Activated CD4-positive, alpha-beta memory T cell treated with anti-CD3 and anti-CD28 coated beads, Interleukin-2, amount 10 ng/mL, durations not matched to agents 7 days and 5 days (primary cell): ENCODE measurements around the gene GALNTL6. TPM values are rescaled to one million over a fixed set of nuclear protein-coding genes. Genes with fewer than 3 reads are reported as not detected.

Source experiments
- CTCF ChIA-PET: fragments of 350-600 bp; sonication (Branson Sonifier 250); formaldehyde crosslinking; loops from one replicate; lab custom pipeline; 2021; ENCODE audit warnings: antibody characterized with exemption, inconsistent platforms; lab: Charles Lee
- POLR2A ChIA-PET: fragments of 350-600 bp; sonication (Branson Sonifier 250); formaldehyde crosslinking; loops from one replicate; lab custom pipeline; 2021; ENCODE audit warnings: antibody characterized with exemption; lab: Charles Lee
- DNase-seq: peaks from one replicate; pipeline ENCODE4 v3.0.0-alpha.2; 2020
- H3K27ac Mint-ChIP-seq: one replicate; pipeline ENCODE4 v1.8.0; 2021; ENCODE audit warnings: mild to moderate bottlenecking, mixed read lengths
- H3K27me3 Mint-ChIP-seq: one replicate; pipeline ENCODE4 v1.8.0; 2021; ENCODE audit warnings: mixed read lengths
- H3K36me3 Mint-ChIP-seq: one replicate; pipeline ENCODE4 v1.8.0; 2021; ENCODE audit warnings: low read depth, mixed read lengths
- H3K4me1 Mint-ChIP-seq: one replicate; pipeline ENCODE4 v1.8.0; 2021; ENCODE audit warnings: mixed read lengths
- H3K4me3 Mint-ChIP-seq: one replicate; pipeline ENCODE4 v1.8.0; 2021; ENCODE audit warnings: mild to moderate bottlenecking, mixed read lengths
- H3K9me3 Mint-ChIP-seq: one replicate; pipeline ENCODE4 v1.8.0; 2021; ENCODE audit warnings: mixed read lengths
- total RNA-seq, 2 experiments: library from RNA; stranded (reverse); gene quantifications; one replicate each; pipeline ENCODE4 v1.2.3, GENCODE V29; 2021

Gene GALNTL6
- total RNA-seq, 2 experiments from 2014 or later = not detected

DNA sequence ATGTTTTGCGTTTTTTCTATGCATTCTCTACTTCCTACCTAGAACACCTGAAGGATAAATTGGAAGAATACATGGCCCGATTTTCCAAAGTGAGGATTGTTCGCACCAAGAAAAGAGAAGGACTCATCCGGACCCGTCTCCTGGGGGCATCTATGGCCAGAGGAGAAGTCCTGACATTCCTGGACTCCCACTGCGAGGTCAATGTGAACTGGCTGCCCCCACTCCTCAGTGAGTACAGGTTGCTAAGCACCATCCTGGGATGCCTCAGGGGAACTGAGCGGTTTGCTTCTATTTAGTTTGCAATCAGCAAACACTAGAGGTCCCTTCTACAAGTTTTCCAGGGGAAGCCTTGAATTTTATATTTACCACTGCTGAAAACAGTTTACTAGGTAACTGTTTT, 996.1 kb downstream of the GALNTL6 start:
- no peaks in the 10 kb centered on the region for H3K36me3 Mint-ChIP-seq
- CTCF ChIA-PET = no interaction called here

DNA sequence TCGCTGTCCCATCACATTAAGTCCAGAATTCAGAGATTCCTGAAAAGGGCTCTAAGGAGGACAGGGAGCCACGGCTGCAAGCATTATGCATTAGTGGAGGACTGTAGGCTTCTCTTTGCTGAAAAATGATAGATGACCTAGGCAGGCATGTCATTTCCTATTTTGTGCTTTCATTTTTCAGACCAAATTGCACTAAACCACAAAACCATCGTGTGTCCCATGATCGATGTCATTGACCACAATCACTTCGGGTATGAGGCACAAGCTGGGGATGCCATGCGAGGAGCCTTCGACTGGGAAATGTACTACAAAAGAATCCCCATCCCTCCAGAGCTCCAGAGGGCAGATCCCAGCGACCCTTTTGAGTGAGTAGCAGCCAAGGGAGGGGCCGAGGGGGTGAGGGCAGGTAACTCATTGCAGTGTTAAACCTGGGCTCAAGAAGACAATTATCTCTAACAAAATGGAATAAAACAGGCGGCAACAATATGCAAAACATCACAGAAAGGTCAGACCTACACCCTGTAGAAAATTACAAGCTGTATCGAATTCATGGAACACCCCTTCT, 1000.2 kb downstream of the GALNTL6 start:
- ChIA-PET POLR2A (no interaction called here), CTCF (no interaction called here)
- Mint-ChIP-seq H3K4me1 (no peaks in the 10 kb centered on the region), H3K9me3 (no peaks in the 10 kb centered on the region), H3K27ac (no peak overlapping the region), H3K36me3 (no peaks in the 10 kb centered on the region), H3K4me3 (no peak overlapping the region), H3K27me3 (no peaks in the 10 kb centered on the region)
- DNase-seq = no peak

More for the DNA sequence above, 996.1 kb downstream of the GALNTL6 start:
- DNase-seq = no peak
- Mint-ChIP-seq H3K27ac (no peak overlapping the region), H3K4me3 (no peak overlapping the region), H3K9me3 (no peaks in the 10 kb centered on the region), H3K4me1 (no peaks in the 10 kb centered on the region), H3K27me3 (no peaks in the 10 kb centered on the region)
- POLR2A ChIA-PET = no interaction called here

DNA sequence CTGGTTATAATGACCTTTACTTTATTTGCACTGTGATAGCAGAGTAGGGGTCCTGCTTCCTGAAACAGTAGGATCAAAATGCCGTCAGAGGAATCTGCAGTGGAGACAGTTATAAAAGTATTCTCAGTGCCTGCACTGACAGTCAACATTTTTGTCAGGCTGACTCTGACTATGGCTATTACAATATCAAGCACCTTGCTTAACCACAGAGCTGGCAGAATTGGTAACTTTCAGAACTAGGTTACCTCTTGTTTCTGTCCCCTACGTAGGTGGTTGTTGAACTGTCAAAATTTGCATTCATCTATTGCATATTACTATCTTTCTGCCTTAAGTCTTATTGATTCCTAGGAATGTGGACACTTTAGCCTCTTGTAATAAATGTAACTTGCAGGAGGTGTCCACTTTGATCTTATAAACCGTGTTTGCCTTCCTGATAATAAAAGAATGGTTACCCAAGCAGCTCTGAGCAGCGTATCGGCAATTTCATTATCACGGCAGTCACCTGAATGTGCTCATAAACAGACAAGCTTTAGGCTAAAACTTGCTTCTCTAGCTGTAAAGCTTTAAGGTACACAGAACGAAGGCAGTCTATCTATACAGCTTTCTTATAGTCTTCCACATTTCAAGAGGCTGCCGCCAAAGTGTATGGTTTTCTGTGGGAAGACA, 1002.4 kb downstream of the GALNTL6 start:
- Mint-ChIP-seq H3K4me1 (no peaks in the 10 kb centered on the region), H3K4me3 (no peak overlapping the region), H3K27ac (no peak overlapping the region), H3K27me3 (no peaks in the 10 kb centered on the region), H3K9me3 (no peaks in the 10 kb centered on the region), H3K36me3 (no peaks in the 10 kb centered on the region)
- DNase-seq = no peak
- ChIA-PET POLR2A (no interaction called here), CTCF (no interaction called here)

DNA sequence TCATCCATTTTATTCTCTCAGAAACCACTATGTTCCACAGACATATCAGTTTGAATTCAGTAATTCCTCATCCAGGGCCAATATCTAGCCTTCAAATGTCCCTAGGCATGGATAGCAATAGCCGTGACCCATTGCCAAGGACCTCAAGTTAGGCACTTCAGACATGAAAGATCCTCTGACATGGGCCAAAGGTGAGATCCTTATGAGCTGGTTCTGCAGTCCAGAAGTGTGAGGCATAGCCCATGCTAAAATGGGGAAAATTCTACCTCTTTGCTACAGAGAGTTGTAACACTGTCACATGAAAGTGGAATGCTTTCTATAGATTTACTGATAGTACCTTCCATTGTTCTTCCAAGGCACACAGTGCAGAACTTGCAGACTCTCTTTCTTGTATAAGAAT, 1005.7 kb downstream of the GALNTL6 start:
- no peak overlapping the region for H3K27ac Mint-ChIP-seq
- H3K4me1 Mint-ChIP-seq = no peaks in the 10 kb centered on the region
- H3K4me3 Mint-ChIP-seq = no peak overlapping the region
- no peaks in the 10 kb centered on the region for H3K27me3 Mint-ChIP-seq
- CTCF ChIA-PET = no interaction called here
- no peaks in the 10 kb centered on the region for H3K36me3 Mint-ChIP-seq
- DNase-seq = no peak
- POLR2A ChIA-PET = no interaction called here
- no peaks in the 10 kb centered on the region for H3K9me3 Mint-ChIP-seq

DNA sequence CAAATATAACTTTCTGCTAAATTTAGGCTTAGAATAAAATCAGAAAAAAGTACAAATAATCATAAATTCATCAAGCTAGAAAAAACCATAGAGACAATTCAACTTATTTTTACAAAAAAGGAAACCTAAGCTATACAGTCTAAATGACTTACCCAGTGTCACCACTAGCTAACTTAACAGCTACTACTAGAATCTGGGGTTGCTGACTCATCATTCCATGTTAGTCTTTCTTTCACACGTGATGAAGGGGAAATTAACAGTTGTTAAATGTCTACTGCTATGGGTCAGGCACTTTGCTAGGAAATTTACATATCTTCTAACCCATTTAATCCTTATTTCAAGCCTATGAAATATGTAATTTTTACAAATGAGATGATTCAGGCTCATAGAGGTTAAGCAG, 1006.1 kb downstream of the GALNTL6 start:
- DNase-seq = no peak
- Mint-ChIP-seq H3K9me3 (no peaks in the 10 kb centered on the region), H3K27me3 (no peaks in the 10 kb centered on the region), H3K27ac (no peak overlapping the region), H3K4me1 (no peaks in the 10 kb centered on the region), H3K4me3 (no peak overlapping the region), H3K36me3 (no peaks in the 10 kb centered on the region)
- CTCF ChIA-PET = no interaction called here
- POLR2A ChIA-PET = no interaction called here

DNA sequence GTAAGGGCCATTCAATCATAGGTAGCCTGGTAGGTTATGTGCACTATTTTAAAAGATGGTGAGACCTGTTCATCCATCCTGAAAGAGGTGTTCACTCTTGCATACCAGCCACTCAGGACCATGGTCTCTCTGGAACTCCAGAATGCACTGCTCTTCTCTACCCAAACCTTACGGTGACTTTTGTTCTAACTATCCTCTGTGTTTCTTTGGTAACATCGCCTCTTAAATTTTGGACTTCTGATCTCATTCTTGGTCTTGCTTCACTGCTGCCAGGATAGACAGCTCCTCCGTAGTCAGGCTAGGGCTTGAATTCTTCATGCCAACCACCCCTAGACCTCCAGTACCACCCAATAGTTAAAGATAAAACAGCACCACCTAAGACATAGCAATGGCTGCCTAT, 1009.1 kb downstream of the GALNTL6 start:
- Mint-ChIP-seq H3K4me3 (no peak overlapping the region), H3K36me3 (no peaks in the 10 kb centered on the region), H3K4me1 (no peaks in the 10 kb centered on the region), H3K27me3 (no peaks in the 10 kb centered on the region), H3K9me3 (no peaks in the 10 kb centered on the region), H3K27ac (no peak overlapping the region)
- DNase-seq = no peak
- POLR2A ChIA-PET = no interaction called here
- CTCF ChIA-PET = no interaction called here

DNA sequence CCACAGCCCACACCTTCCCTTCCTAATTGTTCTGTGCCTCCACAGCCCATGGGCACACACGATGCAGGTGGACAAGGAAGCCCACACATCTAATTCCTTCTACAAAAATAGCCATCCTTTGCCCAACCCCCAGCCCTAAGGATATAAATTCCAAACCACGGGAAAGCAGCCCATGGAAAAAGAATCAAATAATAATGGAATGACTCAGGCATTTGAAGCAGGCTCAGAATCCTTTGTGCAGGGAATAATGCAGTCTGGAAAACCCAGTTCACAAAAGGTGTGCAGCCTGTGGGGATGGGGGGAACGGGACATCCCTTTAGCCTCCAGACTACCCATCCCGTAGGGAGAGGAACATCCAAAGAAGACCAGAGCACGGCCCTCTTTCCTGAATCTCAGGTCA, 1013.1 kb downstream of the GALNTL6 start:
- Mint-ChIP-seq H3K4me3 (no peak overlapping the region), H3K27me3 (peaks cover 2% of the 10 kb centered on the region), H3K36me3 (no peaks in the 10 kb centered on the region), H3K4me1 (no peaks in the 10 kb centered on the region), H3K9me3 (no peaks in the 10 kb centered on the region), H3K27ac (no peak overlapping the region)
- CTCF ChIA-PET = interaction anchor here (0.7 kb wide), 1 partner anchor 18 kb away, joined by 3 read pairs; no protein-coding TSS in a partner anchor
- DNase-seq = no peak
- POLR2A ChIA-PET = no interaction called here

DNA sequence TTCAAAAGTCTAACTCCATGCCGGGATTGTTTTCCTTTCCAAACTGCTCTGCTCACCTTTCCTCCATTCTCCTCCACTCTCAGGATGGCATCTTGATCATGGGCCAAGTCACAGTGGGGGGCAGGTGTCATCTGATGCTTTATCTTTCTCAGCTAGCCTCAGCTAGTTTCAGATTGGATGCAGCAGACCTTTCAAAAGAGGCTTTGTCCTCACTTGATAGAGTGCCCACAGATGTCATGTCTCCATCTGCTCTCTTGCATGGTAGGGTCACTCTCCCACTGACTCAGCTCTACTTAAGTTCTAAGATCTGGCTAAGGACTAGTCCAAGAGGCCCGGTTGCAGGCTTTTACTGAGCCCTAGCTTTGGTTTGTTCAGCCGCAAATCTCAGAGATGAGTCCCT, 1013.7 kb downstream of the GALNTL6 start:
- ChIA-PET POLR2A (no interaction called here), CTCF (interaction anchor here (0.7 kb wide), 1 partner anchor 18 kb away, joined by 3 read pairs; no protein-coding TSS in a partner anchor)
- Mint-ChIP-seq H3K27ac (no peak overlapping the region), H3K4me1 (no peaks in the 10 kb centered on the region), H3K9me3 (no peaks in the 10 kb centered on the region), H3K36me3 (no peaks in the 10 kb centered on the region), H3K4me3 (no peak overlapping the region), H3K27me3 (peaks cover 2% of the 10 kb centered on the region)
- no peak for DNase-seq

DNA sequence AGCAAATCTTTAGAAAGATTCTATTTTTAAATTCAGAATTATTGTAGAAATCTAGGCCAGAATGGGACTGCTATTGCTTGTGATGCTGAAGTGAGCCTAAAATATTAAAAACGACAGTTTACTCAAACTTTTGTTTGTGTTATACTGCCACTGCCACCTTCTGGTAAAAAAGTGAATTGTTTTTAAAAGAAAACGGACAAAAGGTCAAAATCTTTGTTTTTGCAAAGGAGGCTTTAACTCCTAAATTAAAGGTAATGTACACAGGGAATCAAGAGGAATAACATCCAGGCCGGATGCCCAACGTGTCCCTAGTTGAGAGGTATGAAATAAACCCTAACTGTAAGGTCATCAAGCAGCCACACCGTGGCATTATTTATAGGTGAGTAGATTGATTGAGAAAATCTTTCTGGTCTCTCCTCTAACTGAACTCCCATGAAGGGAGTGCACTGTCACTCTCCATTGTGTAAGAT, 1017.1 kb downstream of the GALNTL6 start:
- no peaks in the 10 kb centered on the region for H3K36me3 Mint-ChIP-seq
- no peaks in the 10 kb centered on the region for H3K4me1 Mint-ChIP-seq
- DNase-seq = no peak

DNA sequence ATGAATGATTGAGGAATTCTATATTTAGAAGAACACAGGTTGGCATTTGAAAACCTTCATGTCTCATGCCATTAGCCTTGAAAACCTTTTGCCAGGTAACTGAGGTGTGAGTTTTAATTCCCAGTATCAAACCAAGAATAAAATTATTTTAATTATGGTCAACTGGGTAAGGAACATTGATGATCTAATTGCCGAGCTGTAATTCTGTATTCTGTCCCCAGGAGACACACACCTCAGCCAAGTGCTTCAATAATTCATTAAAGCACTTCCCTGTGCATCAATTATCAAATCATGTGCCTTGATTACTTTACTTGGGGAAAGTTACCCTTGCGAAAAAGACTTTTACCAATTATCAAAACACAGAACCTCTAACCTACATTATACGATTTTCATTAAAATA, 1023.5 kb downstream of the GALNTL6 start:
- no peak for DNase-seq
- Mint-ChIP-seq H3K9me3 (no peaks in the 10 kb centered on the region), H3K27ac (no peak overlapping the region), H3K4me3 (no peak overlapping the region), H3K27me3 (no peaks in the 10 kb centered on the region), H3K36me3 (no peaks in the 10 kb centered on the region), H3K4me1 (no peaks in the 10 kb centered on the region)
- ChIA-PET POLR2A (interaction anchor here (0.8 kb wide), 1 partner anchor 11 kb away, joined by 3 read pairs; no protein-coding TSS in a partner anchor), CTCF (no interaction called here)

More for the DNA sequence above, 1017.1 kb downstream of the GALNTL6 start:
- CTCF ChIA-PET = no interaction called here
- POLR2A ChIA-PET = no interaction called here
- no peaks in the 10 kb centered on the region for H3K9me3 Mint-ChIP-seq
- H3K27ac Mint-ChIP-seq = no peak overlapping the region
- H3K27me3 Mint-ChIP-seq = peaks cover 2% of the 10 kb centered on the region
- H3K4me3 Mint-ChIP-seq = no peak overlapping the region

DNA sequence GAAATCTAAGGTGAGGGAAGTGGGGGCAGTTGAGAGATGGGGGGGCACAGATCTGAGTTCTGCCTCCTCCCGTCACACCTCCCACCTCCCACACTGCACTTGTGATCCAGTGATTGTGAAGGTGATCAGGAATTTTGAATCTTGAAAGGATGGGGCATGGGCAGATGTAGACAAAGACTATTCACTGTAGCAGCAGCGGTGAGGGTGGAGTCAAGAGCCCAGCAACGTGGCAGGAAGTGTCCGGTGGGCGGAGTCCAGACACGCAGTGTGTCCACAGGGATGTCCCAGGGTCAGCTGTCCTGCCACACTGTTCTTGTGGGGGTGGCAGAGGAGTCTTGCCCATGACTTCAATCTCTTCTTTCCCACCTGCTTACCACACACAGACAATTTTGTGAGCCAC, 1024.9 kb downstream of the GALNTL6 start:
- Mint-ChIP-seq H3K4me1 (no peaks in the 10 kb centered on the region), H3K27ac (no peak overlapping the region)
- POLR2A ChIA-PET = no interaction called here

DNA sequence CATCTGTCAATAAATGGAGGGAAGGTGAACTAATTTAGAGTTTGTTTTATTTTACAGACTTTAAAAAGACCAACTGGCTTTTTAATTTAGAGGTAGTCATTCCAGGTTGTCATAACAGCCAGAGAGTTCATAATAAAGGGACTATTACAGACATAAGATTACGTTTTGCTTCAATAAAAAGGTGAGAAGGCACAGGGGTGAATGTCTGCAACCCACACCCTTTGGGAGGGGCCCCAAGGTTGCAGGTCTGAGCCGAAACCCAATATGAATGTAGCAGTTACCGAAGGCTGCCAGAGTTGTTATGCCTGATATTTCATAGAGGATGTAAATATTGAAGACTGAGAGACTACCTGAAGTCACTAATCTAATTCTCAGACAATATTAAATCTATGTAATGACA, 1025.7 kb downstream of the GALNTL6 start:
- CTCF ChIA-PET = no interaction called here
- POLR2A ChIA-PET = no interaction called here
- no peaks in the 10 kb centered on the region for H3K27me3 Mint-ChIP-seq

More for the DNA sequence above, 1024.9 kb downstream of the GALNTL6 start:
- no peaks in the 10 kb centered on the region for H3K36me3 Mint-ChIP-seq
- no peaks in the 10 kb centered on the region for H3K9me3 Mint-ChIP-seq
- no peak for DNase-seq
- no peak overlapping the region for H3K4me3 Mint-ChIP-seq
- CTCF ChIA-PET = no interaction called here
- no peaks in the 10 kb centered on the region for H3K27me3 Mint-ChIP-seq

DNA sequence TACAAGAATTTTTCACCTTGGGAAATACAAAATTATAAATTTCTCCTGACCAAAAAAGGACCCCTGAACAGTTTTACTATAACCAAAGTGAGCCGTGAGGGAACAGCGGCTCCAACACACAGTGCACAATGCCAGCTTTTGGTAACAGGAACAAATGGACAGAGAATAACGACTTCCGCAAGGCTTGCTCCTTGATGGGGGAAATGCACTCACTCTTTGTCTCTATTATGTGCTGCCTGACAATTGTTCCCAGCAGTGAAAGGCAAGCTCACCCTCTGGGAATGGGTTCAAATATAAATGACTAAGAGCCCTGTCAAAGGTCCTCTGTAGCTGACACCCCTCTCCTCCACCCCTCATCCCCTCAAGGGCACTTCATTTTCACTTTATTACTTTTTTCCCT, 1029.6 kb downstream of the GALNTL6 start:
- H3K27me3 Mint-ChIP-seq = no peaks in the 10 kb centered on the region
- DNase-seq = no peak
- H3K9me3 Mint-ChIP-seq = no peaks in the 10 kb centered on the region
- POLR2A ChIA-PET = no interaction called here
- H3K4me3 Mint-ChIP-seq = no peak overlapping the region
- no peak overlapping the region for H3K27ac Mint-ChIP-seq
- CTCF ChIA-PET = no interaction called here
- no peaks in the 10 kb centered on the region for H3K36me3 Mint-ChIP-seq
- H3K4me1 Mint-ChIP-seq = no peaks in the 10 kb centered on the region

More for the DNA sequence above, 1025.7 kb downstream of the GALNTL6 start:
- H3K4me3 Mint-ChIP-seq = no peak overlapping the region
- H3K4me1 Mint-ChIP-seq = no peaks in the 10 kb centered on the region
- no peak for DNase-seq
- H3K36me3 Mint-ChIP-seq = no peaks in the 10 kb centered on the region
- H3K9me3 Mint-ChIP-seq = no peaks in the 10 kb centered on the region
- H3K27ac Mint-ChIP-seq = no peak overlapping the region

DNA sequence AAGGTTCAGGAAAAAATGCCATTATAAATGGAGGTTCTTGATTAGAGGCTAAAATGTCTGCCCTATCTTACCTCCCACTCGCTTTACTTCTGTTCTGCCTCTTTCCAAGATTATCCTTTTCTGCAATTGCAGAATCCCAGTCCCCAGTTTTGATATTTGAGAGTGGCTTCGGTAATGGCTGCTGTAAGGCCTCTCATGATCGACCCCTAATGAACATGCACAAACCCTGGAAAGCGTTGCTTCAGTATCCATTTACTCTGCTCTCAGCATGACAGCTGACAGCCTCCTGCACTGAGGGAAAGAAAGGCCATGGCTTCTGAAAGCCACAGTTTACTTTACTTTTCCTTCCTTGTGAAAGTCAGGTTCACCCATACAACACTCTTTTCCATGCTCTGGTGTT, 1030.0 kb downstream of the GALNTL6 start:
- POLR2A ChIA-PET = no interaction called here
- Mint-ChIP-seq H3K4me3 (no peak overlapping the region), H3K27me3 (no peaks in the 10 kb centered on the region), H3K27ac (no peak overlapping the region), H3K36me3 (no peaks in the 10 kb centered on the region), H3K9me3 (no peaks in the 10 kb centered on the region), H3K4me1 (no peaks in the 10 kb centered on the region)
- CTCF ChIA-PET = no interaction called here
- DNase-seq = no peak
